ENCODE measurements around the gene DTX4.

GRCh38 chr11:59206635-59207034 lies 34.7 kb downstream of the DTX4 start:
- TF ChIP-seq CTCF (IDR thresholded peaks at IDR 0.05) (peak; percentile 33 to 48 (median 34)), EP300 (IDR thresholded peaks at IDR 0.05) (no peak), POLR2A (IDR thresholded peaks at IDR 0.05; ENCODE audit: low read depth) (no peak), POLR2AphosphoS5 (IDR thresholded peaks at IDR 0.05) (no peak)

Measured in esophagus muscularis mucosa (tissue), 4 donors.